Cortex of kidney (tissue), 1 donor: Measurements from ENCODE around the gene NSRP1.
"Not testable (repeated sequence)": the region's sequence is repeated elsewhere in the genome, so short reads cannot be mapped to it uniquely, and the experiment has no call there.

ENCODE experiments used
- DNase-seq: peaks from one replicate; lab custom pipeline; 2025; lab: John Stamatoyannopoulos, UW

NSRP1 gene

DNA sequence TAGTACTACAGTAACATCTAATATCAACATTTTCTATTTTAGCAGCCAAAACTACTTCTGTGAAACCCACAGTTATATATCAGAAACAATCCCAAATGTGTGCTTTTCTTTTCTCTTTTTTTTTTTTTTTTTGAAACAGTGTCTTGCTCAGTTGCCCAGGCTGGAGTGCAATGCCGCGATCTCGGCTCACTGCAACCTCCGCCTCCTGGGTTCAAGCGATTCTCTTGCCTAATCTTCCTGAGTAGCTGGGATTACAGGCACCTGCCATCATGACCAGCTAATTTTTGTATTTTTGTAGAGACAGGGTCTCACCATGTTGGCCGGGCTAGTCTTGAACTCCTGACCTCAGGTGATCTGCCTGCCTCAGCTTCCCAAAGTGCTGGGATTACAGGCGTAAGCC is 2.0 kb downstream of the NSRP1 start:
- not testable (repeated sequence) for DNase-seq

DNA sequence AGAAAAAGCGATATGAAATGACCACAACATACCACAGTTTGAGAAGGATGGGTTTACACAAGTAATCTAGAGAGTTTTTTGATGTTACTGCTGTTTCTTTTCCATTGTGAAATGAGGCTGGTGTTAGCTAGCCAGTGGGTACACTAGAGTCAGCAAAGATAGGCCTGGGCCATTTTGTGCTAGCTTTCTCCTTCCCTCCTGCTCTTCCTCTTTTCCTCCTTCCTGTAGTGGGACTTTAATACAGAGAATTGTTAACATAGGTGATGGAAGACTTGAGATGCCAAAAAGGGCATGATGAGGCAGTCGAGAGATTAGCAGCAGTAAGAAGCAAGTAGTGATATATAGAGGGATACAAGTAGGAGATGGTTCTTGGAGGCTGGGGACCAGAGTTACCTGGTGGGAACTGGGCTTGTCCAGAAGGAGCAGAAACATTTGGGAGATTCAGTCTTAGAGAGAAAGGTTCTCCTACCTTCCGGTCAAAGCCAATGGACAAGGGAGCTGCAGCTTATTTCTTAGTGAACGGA is 7.7 kb downstream of the NSRP1 start:
- no peak for DNase-seq

DNA sequence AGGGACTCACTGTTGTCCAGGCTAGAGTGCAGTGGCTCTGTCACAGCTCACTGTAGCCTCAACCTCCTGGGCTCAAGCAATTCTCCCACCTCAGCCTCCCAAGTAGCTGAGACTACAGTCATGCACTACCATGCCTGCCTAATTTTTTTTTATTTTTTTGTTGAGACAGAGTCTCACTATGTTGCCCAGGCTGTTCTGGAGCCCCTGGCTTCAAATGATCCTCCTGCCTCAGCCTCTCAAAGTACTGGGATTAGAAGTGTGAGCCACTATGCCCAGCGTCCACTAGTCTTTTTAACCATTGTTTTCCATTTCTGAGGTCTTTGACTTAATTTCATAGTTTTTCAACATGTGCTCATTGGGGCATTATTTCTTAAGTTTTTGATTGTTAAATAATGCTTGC is 13.5 kb downstream of the NSRP1 start:
- DNase-seq, result no peak

DNA sequence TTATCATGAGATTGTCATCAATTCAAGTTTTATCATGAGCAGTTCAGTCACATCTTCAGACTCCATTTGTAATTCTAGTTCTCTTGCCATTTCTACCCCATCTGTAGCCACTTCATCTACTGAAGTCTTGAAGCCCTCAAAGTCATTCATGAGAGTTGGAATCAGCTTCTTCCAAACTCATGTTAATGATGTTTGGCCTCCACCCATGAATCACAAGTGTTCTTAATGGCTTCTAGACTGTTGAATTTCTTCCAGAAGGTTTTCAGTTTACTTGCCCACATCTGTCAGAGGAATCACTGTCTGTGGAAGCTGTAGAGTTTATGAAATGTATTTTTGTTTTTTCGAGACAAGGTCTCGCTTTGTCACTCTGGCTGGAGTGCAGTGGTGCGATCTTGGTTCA is 16.0 kb downstream of the NSRP1 start:
- no peak for DNase-seq

DNA sequence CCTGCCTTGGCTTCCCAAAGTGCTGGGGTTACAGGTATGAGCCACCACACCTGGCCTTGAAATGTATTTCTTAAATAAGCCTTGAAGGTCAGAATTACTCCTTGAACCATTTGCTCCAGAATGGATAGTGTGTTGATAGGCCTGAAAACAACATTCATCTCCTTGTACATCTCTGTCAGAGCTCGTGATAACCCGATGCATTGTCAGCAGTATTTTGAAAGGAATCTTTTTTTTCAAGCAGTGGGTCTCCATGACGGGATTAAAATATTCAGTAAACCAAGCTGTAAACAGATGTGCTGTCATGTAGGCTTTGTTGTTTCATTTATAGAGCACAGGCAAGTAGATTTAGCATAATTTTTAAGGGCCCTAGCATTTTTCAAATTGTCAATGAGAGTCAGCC is 16.6 kb downstream of the NSRP1 start:
- no peak for DNase-seq

DNA sequence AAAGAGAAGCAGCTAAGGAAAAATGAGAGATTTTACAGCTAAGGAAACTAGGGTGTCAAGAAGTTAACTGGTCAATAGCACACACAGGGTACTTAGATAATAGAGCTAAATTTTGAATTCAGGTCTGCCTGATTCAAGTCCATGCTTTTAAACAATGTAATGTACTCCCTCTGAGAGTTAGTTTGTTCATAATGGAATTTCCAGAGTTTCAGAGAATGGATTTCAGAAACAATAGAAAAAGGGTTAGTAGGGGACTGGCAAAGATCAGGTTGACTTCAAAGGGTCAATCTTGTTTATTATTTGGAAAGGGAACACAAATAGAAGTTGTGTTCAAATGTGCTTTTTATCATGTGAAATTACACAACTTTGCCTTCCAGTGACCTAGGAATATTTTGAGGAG is 17.9 kb downstream of the NSRP1 start:
- no peak for DNase-seq

DNA sequence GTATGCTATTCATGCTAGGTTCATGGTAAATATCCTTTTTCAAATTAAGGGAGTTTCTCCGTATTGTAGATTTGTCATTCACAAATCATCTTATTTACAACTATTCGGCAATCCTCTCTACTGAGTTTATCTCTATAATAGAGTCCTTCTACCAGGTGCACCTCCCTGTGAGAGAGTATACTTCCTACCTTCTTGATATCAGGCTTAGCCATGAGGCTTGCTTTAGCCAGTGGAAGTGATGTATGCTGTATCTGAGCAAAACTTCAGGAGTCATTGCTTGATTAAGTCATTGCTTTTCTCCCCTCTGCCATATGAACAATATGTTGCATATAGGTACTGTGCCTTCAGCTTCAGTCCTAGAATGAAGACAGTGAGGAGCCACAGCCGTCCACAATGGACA is 20.5 kb downstream of the NSRP1 start:
- no peak for DNase-seq

DNA sequence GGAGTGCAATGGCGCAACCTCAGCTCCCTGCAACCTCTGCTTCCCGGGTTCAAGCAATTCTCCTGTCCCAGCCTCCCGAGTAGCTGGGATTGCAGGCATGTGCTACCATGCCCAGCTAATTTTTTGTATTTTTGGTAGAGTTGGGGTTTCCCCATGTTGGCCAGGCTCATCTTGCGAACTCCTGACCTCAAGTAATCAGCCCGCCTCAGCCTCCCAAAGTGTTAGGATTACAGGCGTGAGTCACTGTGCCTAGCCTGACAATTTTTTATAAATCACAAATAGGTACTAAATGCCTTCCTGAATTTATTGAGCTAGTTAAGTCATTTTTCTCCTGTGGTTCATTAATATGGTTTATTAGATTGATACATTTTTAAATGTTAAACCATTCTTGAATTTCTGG is 31.2 kb downstream of the NSRP1 start:
- DNase-seq, result not testable (repeated sequence)

DNA sequence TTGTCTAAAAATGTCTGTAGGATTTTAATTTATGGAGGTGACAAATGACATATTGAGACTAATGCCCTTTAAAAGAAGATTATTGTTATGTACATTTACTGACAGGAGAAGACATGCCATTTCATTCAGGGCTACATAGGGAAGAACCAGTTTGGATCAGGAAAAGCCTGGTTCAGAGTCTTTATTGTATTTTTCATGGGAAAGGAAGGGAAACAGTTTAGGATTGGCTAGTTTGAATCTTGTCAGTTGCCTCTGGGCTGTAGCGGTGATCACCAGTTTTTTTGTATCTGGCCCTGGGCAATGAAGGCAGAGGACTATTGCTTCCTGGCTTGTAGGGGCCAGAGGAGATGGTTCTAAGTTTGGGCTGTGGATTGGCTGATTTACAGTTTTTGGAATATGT is 31.8 kb downstream of the NSRP1 start:
- no peak for DNase-seq

DNA sequence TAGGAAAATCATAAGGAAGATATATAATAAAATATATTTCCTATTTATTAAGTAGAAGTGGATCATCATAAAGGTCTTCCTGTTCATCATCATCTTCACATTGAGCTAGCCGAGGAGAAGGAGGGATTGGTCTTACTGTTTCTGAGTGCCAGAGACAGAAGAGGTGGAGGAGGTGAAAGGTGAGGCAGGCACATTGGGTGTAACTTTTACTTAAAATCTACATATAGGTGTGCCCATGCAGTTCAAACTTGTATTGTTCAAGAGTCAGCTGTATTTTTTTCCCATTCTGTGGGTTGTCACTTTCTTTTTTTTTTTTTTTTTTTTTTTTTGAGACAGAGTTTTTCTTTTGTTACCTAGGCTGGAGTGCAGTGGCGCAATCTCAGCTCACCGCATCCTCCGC is 34.9 kb downstream of the NSRP1 start:
- no peak for DNase-seq

DNA sequence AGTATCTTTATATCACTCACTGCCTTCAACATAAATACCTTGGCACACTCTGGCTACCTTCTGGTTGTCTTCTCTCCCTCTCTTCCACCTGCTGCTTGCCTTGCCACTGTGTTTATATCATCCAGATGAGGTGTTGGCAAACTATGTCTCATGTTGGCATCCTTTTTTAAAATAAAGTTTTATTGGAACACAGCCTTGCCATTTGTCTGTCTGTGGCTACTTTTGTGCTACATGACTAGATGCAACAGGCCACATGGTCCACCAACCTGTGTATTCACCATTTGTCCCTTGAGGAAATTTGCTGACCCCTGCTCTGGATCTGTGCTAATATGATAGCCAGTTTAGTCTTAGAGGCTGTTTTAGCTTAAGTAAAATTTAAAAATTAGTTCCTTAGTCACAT is 36.8 kb downstream of the NSRP1 start:
- no peak for DNase-seq

DNA sequence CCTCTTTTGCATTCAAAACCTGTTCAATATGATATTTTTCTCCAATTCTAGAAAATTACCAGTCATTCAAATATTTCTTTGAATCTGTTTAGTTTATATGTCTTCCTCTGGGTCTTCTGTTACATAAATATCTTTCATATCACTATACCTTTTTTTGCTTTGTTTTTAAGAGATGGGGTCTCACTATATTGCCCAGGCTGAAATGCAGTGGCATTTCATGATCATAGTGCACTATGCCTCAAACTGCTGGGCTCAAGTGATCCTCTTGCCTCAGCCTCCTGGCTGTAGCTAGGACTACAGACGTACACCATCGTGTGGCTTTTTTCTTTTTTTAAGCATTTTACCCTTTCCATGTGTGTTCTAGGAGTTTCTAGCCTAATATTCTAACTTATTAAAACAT is 38.8 kb downstream of the NSRP1 start:
- no peak for DNase-seq

DNA sequence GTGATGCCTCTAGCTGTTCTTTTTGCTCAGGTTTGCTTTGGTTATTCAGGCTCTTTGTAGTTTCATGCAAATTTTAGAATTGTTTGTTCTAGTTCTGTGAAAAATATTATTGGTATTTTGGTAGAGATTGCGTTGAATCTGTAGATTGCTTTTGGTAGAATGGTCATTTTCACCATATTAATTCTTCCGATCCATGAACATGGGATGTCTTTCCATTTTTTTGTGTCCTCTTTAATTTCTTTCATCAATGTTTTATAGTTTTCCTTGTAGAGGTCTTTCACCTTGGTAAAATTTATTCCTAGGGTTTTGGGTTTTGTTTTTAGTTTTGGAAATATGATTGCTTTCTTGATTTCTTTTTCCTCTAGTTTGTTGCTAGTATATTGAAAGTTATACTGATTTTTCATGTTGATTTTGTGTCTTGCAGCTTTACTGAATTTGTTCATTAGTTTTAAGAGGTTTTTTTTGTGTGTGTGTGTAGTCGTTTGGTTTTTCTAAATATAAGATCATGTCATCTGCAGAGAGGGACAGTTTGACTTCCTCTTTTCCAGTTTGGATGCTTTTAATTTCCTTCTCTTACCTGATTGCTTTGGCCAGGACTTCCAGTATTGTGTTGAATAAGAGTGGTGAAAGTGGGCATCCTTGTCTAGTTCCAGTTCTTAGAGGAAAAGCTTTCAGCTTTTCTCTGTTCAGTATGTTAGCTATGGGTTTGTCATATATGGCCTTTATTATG is 42.4 kb downstream of the NSRP1 start:
- DNase-seq, result no peak

DNA sequence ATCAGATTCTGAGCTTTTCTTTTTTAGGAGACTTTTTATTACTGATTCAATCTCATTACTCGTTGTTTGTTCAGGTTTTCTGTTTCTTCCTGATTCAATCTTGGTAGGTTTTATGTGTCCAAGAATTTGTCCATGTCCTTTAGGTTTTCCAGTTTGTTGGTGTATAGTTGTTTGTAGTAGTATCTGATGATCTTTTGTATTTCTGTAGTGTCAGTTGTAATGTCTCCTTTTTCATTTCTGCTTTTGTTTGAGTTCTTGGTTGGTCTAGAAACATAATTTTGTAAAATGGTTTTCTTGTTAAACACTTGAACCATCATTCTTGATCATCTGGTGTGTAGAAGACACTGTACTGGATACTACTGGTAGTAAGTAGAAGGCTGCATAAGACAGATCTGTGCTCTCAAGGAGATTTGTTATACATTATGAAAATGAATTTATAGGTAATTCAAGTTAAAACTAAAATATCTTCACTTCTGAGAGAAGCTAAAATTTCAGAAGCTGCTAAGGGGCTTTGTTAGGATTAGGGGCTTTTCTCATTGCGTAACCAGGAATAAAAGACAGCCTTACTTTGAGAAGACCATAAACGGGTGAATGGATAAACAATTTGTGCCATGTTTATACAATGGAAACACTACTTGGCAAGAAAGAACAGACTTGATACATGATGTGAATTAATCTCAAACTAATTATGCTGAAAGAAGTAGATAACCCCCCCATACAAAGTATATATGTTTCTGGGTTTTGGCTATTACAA is 44.0 kb downstream of the NSRP1 start:
- DNase-seq, result no peak

DNA sequence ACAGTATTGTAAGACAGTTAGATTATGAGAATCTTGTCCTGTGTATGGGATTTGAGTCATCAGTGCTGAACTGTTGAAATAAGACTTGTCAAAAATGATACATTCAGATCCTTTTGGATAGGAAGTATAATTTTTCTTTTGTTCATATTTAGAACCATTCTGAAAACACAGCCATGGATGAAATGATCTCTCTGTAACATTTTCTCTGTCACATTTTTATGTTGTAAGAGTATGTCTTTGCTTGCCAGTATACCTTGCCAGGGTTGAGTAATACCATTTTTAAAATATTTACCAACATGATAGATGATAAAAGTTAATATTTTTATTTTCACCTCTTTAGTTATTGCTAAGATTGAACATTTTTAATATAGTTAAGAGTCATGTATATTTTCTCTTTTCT is 45.0 kb downstream of the NSRP1 start:
- no peak for DNase-seq

DNA sequence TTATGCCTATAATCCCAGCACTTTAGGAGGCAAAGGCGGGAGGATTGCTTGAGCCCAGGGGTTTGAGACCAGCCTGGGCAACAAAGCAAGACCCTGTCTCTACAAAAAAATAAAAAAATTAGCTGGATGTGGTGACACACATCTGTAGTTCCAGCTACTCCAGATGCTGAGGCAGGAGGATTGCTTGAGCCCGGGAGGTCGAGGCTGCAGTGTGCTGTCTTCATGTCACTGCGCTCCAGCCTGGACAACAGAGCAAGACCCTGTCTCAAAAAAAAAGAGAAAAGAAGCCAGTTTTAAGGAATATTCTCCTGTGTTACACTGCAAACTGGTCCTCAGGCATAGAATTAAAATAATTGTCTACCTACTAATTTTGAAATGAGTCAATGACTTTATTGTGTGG is 47.9 kb downstream of the NSRP1 start:
- no peak for DNase-seq

DNA sequence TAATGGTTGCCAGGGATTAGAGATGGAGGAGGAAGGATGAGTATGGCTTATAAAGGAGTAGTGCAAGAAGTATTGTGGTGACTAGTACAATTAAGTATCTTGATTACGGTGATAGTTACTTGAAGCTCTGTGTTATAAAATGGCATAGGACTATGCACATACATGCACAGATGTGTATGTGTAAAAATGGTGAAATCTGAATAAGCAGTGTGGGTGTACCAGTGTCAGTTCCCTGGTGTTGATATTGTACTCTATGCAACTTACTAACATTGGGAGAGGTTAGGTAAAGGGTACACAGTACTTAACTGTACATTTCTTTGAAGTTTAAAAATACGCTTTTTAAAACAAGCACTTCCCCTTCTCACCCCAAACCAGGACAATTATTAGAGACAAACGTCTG is 48.5 kb downstream of the NSRP1 start:
- no peak for DNase-seq

DNA sequence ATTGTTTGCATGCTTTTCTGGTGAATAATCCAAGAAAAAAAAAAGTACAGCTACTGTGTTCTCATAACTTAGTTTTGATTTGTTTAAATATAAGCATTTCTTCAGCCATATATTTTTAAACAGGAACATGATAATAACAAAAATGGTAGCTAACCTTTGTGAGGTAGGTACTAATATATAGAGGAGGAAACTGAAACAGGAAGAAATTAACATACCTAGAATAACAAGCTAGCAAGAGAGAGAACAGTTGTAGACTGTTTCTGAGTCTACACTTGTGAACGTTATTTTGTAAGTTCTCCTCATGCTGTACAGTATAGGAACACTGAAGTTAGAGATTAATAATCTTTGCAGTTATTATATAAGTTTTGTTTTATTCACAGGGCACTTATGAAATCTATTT is 49.3 kb downstream of the NSRP1 start:
- DNase-seq, result no peak

DNA sequence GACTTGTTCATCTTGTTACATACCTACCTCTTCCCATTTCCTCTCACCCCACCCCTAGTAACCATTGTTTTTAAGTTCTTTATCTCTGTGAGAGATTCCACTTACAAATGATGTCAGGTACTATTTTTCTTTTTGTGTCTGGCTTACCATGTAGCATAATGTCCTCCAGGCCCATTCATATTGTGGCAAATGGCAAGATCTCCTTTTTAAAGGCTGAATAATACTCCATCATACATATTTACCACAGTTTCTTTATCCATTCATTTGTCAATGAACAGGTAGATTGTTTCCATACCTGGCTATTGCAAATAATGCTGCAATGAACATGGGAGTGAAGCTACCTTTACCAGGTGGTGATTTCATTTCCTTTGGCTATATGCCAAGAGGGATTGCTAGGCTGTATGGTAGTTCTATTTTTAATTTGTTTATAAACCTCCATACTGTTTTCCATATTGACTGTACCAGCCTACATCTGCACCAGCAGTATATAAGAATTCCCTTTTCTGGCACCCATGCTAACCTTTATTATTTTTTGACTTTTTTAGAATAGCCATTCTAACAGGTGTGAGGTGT is 53.9 kb downstream of the NSRP1 start:
- no peak for DNase-seq

DNA sequence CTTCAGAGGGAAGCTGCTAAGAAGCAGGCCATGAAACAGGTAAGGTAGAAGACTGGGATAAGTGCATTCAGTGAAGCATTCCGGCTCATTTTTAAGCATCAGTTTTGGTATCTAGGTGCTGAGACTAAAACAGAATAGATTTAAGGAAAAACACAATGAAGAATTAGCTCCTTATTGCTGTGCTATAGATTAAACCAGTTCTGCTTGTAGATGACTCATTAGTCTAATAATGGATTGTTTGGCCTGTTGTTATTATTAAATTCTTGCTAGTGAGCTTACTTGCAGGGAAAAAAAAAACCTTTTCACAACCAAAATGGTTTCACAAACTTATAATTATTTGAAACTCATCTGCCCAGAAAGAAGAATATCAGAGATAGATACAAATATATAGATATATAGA is 55.9 kb downstream of the NSRP1 start:
- no peak for DNase-seq

DNA sequence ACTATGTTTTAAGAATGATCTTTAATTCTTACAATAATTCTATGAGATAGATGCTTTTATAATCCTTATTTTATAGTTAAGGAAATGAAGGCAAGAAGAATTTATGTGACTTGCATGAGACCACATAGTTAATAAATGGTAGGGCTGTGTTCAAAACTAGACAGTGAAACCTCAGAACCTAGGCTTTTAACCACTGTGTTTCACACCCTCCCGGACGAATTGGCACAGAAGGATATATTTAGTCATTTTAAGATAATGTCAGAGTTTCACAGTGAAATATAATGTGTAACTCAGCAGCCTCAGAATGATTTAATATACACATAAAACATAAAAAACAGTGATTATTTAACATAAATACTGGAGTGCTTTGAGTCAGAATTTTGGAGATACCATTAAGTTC is 57.0 kb downstream of the NSRP1 start:
- no peak for DNase-seq

DNA sequence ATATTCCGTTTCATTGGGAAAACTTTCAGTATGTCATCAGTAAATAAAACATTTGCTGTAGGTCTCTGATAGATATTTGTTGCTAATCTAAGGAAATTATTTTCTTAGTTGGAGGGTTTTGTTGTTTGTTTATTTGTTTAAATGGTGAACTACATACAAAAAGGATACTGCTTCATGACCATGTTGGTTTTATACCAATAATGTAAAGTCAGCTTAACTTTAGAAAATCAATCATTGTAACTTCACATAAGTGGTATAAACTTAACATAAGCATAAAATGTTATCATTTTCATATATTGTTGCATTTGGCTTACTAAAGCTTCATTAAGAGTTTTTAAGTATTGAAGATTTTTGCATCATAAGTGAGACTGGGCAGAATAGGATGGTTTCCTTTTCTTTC is 57.9 kb downstream of the NSRP1 start:
- DNase-seq, result no peak

DNA sequence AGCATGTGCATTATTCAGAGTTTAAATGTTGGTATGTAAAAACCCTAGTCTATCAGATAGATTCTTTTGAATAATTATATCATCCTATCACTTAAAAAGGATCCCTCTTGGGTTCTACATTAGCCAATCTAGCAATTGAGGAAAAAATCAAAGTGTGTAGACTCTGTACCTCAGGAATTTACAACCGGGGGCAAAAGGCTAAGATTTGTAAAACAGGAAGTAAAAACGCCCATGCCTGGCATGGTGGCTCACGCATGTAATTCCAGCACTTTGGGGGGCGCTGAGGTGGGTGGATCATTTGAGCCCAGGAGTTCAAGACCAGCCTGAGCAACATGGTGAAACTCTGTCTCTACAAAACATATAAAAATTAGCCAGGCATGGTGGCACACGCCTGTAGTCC is 60.2 kb downstream of the NSRP1 start:
- no peak for DNase-seq
